Measurements from ENCODE around the gene TAF7L.

Gene TAF7L

GRCh38 chrX:101220662-101221260, 70.4 kb downstream of the TAF7L start:
- DNase-seq, result no peak

- no peak for DNase-seq
Measured at GRCh38 chrX:101219864-101220346, 71.2 kb downstream of the TAF7L start.

GRCh38 chrX:101219116-101219863, 71.8 kb downstream of the TAF7L start, which contains the start of gene DRP2:
Gene DRP2, plus strand, starts transcription at chrX:101219786. Its CDS starts 11,862 bp downstream, at chrX:101231648.
- no peak for DNase-seq

All from T-helper 1 cell (primary cell).